ENCODE data around the gene FMO2.

The FMO2 gene

GRCh38 chr1:171160211-171160610 lies 24.9 kb upstream of the FMO2 start:
- no peak for TF ChIP-seq ZNF274 (IDR thresholded peaks at IDR 0.05; ENCODE audit: low read depth, low read length)
- H3K4me3 ChIP-seq (ENCODE audit: low read length): no peak overlapping the region

GRCh38 chr1:171160639-171161354 lies 24.3 kb upstream of the FMO2 start:
- TF ChIP-seq ZNF274 (IDR thresholded peaks at IDR 0.05; ENCODE audit: low read depth, low read length): no peak
- no peak overlapping the region for H3K4me3 ChIP-seq (ENCODE audit: low read length)

GRCh38 chr1:171161431-171161830 lies 23.7 kb upstream of the FMO2 start:
- no peak overlapping the region for H3K4me3 ChIP-seq (ENCODE audit: low read length)
- TF ChIP-seq ZNF274 (IDR thresholded peaks at IDR 0.05; ENCODE audit: low read depth, low read length): no peak

- no peak overlapping the region for H3K4me3 ChIP-seq (ENCODE audit: low read length)
- TF ChIP-seq ZNF274 (IDR thresholded peaks at IDR 0.05; ENCODE audit: low read depth, low read length): no peak
Measured at GRCh38 chr1:171166361-171166760, 18.7 kb upstream of the FMO2 start.

GRCh38 chr1:171167785-171168184 lies 17.3 kb upstream of the FMO2 start:
- TF ChIP-seq ZNF274 (IDR thresholded peaks at IDR 0.05; ENCODE audit: low read depth, low read length): no peak
- no peak overlapping the region for H3K4me3 ChIP-seq (ENCODE audit: low read length)

- no peak overlapping the region for H3K4me3 ChIP-seq (ENCODE audit: low read length)
- no peak for TF ChIP-seq ZNF274 (IDR thresholded peaks at IDR 0.05; ENCODE audit: low read depth, low read length)
Measured at GRCh38 chr1:171172471-171172870, 12.6 kb upstream of the FMO2 start.

- TF ChIP-seq ZNF274 (IDR thresholded peaks at IDR 0.05; ENCODE audit: low read depth, low read length): no peak
Measured at GRCh38 chr1:171173069-171173468, 12.0 kb upstream of the FMO2 start.

GRCh38 chr1:171174560-171175294 lies 10.4 kb upstream of the FMO2 start:
- H3K4me3 ChIP-seq (ENCODE audit: low read length): no peak overlapping the region
- TF ChIP-seq ZNF274 (IDR thresholded peaks at IDR 0.05; ENCODE audit: low read depth, low read length): no peak

More at GRCh38 chr1:171173069-171173468, 12.0 kb upstream of the FMO2 start:
- no peak overlapping the region for H3K4me3 ChIP-seq (ENCODE audit: low read length)

- H3K4me3 ChIP-seq (ENCODE audit: low read length): no peak overlapping the region
- no peak for TF ChIP-seq ZNF274 (IDR thresholded peaks at IDR 0.05; ENCODE audit: low read depth, low read length)
Measured at GRCh38 chr1:171177261-171177660, 7.8 kb upstream of the FMO2 start.

GRCh38 chr1:171179318-171180227 lies 5.5 kb upstream of the FMO2 start:
- no peak for TF ChIP-seq ZNF274 (IDR thresholded peaks at IDR 0.05; ENCODE audit: low read depth, low read length)
- no peak overlapping the region for H3K4me3 ChIP-seq (ENCODE audit: low read length)

- no peak overlapping the region for H3K4me3 ChIP-seq (ENCODE audit: low read length)
- no peak for TF ChIP-seq ZNF274 (IDR thresholded peaks at IDR 0.05; ENCODE audit: low read depth, low read length)
Measured at GRCh38 chr1:171180670-171181069, 4.4 kb upstream of the FMO2 start.

GRCh38 chr1:171188388-171189266 lies 3.5 kb downstream of the FMO2 start:
- no peak overlapping the region for H3K4me3 ChIP-seq (ENCODE audit: low read length)
- TF ChIP-seq ZNF274 (IDR thresholded peaks at IDR 0.05; ENCODE audit: low read depth, low read length): no peak

- H3K4me3 ChIP-seq (ENCODE audit: low read length): no peak overlapping the region
- no peak for TF ChIP-seq ZNF274 (IDR thresholded peaks at IDR 0.05; ENCODE audit: low read depth, low read length)
Measured at GRCh38 chr1:171191992-171192391, 6.9 kb downstream of the FMO2 start.
